ENCODE results near the gene ADAMTS18. TPM values are rescaled to one million over a fixed set of nuclear protein-coding genes. Genes with fewer than 3 reads are reported as not detected.

Gene ADAMTS18
- total and polyA plus RNA-seq, 4 donors, result under 0.01 to 0.17 TPM; not detected in 2

Other genes with a start within 250 kb of the ADAMTS18 start
- gene MON1B, start 243.8 kb downstream of the ADAMTS18 start, total RNA-seq, result 10 to 100 TPM in 1 of 2 donors, 1 to 10 TPM in 1; 7.1 to 14.1 TPM
- 10 to 100 TPM; 10.7 to 23.5 TPM for gene MON1B, start 243.8 kb downstream of the ADAMTS18 start, polyA plus RNA-seq
- gene SYCE1L, start 235.6 kb downstream of the ADAMTS18 start, total RNA-seq, result not detected
- gene SYCE1L, start 235.6 kb downstream of the ADAMTS18 start, polyA plus RNA-seq, result under 1 TPM; 0.51 to 0.69 TPM

Data from liver (tissue), 4 donors.